ENCODE measurements around the gene GMIP.

DNA sequence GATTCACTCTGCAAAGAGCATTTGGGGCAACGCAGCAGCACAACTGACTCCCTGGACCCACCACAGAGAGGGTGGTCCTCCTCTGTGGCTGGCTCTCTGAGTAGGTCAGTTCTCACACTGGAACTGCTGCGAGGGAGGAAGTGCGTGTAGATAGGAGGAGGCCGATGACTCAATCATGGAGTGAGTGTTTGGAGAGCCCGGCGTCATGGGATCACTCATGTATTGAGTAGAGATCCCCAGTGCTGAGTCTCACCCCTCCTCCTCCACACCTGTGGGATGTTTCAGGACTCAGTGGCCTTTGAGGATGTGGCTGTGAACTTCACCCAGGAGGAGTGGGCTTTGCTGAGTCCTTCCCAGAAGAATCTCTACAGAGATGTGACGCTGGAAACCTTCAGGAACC, 34.1 kb upstream of the GMIP start:
- TF ChIP-seq HNF4G (IDR thresholded peaks at IDR 0.05; ENCODE audit: borderline replicate concordance, low read depth, low read length) = no peak
- TF ChIP-seq HNF4G (CRISPR knock-in tag; IDR thresholded peaks at IDR 0.05; ENCODE audit: borderline replicate concordance, low read depth) = no peak
- TF ChIP-seq HOXA7 (CRISPR knock-in tag; IDR thresholded peaks at IDR 0.05) = no peak
- TF ChIP-seq ZNF24 (IDR thresholded peaks at IDR 0.05) = no peak
- TF ChIP-seq SALL2 (CRISPR knock-in tag; IDR thresholded peaks at IDR 0.05) = no peak
- no peak for TF ChIP-seq TCF12 (IDR thresholded peaks at IDR 0.05)
- TF ChIP-seq TCF12 (CRISPR knock-in tag; IDR thresholded peaks at IDR 0.05) = no peak
- no peak for TF ChIP-seq ZNF3 (CRISPR knock-in tag; IDR thresholded peaks at IDR 0.05)
- TF ChIP-seq HOXA5 (CRISPR knock-in tag; IDR thresholded peaks at IDR 0.05) = no peak
- no peak for TF ChIP-seq TOE1 (CRISPR knock-in tag; IDR thresholded peaks at IDR 0.05)
- TF ChIP-seq TAF1 (CRISPR knock-in tag; IDR thresholded peaks at IDR 0.05) = no peak
- TF ChIP-seq, protein P1, sequence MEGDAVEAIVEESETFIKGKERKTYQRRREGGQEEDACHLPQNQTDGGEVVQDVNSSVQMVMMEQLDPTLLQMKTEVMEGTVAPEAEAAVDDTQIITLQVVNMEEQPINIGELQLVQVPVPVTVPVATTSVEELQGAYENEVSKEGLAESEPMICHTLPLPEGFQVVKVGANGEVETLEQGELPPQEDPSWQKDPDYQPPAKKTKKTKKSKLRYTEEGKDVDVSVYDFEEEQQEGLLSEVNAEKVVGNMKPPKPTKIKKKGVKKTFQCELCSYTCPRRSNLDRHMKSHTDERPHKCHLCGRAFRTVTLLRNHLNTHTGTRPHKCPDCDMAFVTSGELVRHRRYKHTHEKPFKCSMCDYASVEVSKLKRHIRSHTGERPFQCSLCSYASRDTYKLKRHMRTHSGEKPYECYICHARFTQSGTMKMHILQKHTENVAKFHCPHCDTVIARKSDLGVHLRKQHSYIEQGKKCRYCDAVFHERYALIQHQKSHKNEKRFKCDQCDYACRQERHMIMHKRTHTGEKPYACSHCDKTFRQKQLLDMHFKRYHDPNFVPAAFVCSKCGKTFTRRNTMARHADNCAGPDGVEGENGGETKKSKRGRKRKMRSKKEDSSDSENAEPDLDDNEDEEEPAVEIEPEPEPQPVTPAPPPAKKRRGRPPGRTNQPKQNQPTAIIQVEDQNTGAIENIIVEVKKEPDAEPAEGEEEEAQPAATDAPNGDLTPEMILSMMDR (CRISPR knock-in tag; IDR thresholded peaks at IDR 0.05) = no peak
- TF ChIP-seq NFIC (IDR thresholded peaks at IDR 0.05; ENCODE audit: low read length) = no peak
- TF ChIP-seq JUN (CRISPR knock-in tag; IDR thresholded peaks at IDR 0.05) = no peak
- TF ChIP-seq ZBTB20 (CRISPR knock-in tag; IDR thresholded peaks at IDR 0.05; ENCODE audit: borderline replicate concordance, low read depth) = no peak

Measured in HepG2 (cell line).